Type B pancreatic cell (in vitro differentiated cells): ENCODE results near the gene CLCN4. TPM values are rescaled to one million over a fixed set of nuclear protein-coding genes. Genes with fewer than 3 reads are reported as not detected.

ENCODE experiments used
- DNase-seq: peaks from one replicate; pipeline ENCODE4 v3.0.0; 2021; ENCODE audit warnings: mixed read lengths; ENCODE audit not compliant: unreplicated experiment; ENCODE audit errors: extremely low spot score
- H3K27ac Mint-ChIP-seq: 2 replicates; pipeline ENCODE4 v1.8.0; 2021; ENCODE audit warnings: mild to moderate bottlenecking, mixed read lengths
- H3K27me3 Mint-ChIP-seq: 2 replicates; pipeline ENCODE4 v1.8.0; 2021; ENCODE audit warnings: mixed read lengths
- H3K36me3 Mint-ChIP-seq: 2 replicates; pipeline ENCODE4 v1.8.0; 2021; ENCODE audit warnings: mixed read lengths
- H3K4me1 Mint-ChIP-seq: one replicate; pipeline ENCODE4 v1.8.0; 2021; ENCODE audit warnings: mixed read lengths; ENCODE audit not compliant: unreplicated experiment
- H3K4me3 Mint-ChIP-seq: 2 replicates; pipeline ENCODE4 v1.8.0; 2021; ENCODE audit warnings: mild to moderate bottlenecking, mixed read lengths
- H3K9me3 Mint-ChIP-seq: 2 replicates; pipeline ENCODE4 v1.8.0; 2021; ENCODE audit warnings: mixed read lengths
- CTCF ChIP-seq: fragments of 200-600 bp; sonication (generic); conservative IDR thresholded peaks from 2 replicates; pipeline ENCODE4 v1.5.0; 2021; ENCODE audit warnings: antibody characterized with exemption, mild to moderate bottlenecking
- total RNA-seq: library from RNA; stranded (reverse); gene quantifications from 2 replicates; pipeline ENCODE4 v1.2.1, GENCODE V29; 2021; ENCODE audit warnings: low replicate concordance

Gene CLCN4
- total RNA-seq, 1 donor from 2014 or later: 13.0 TPM

- Mint-ChIP-seq H3K36me3 (no peaks in the 10 kb centered on the region), H3K27ac (no peak overlapping the region), H3K27me3 (no peaks in the 10 kb centered on the region), H3K4me1 (no peaks in the 10 kb centered on the region), H3K9me3 (no peaks in the 10 kb centered on the region), H3K4me3 (no peak overlapping the region)
- DNase-seq: no peak
- no peak for TF ChIP-seq CTCF
Observed at GRCh38 chrX:10221651-10222050, 64.9 kb downstream of the CLCN4 start.

GRCh38 chrX:10223276-10223675 is 66.5 kb downstream of the CLCN4 start:
- H3K27ac Mint-ChIP-seq: no peak overlapping the region
- H3K4me3 Mint-ChIP-seq: no peak overlapping the region
- no peak for TF ChIP-seq CTCF
- peaks cover 5% of the 10 kb centered on the region for H3K36me3 Mint-ChIP-seq
- H3K27me3 Mint-ChIP-seq: no peaks in the 10 kb centered on the region
- H3K4me1 Mint-ChIP-seq: no peaks in the 10 kb centered on the region
- H3K9me3 Mint-ChIP-seq: no peaks in the 10 kb centered on the region
- DNase-seq: no peak

GRCh38 chrX:10223781-10224180 is 67.0 kb downstream of the CLCN4 start:
- H3K27me3 Mint-ChIP-seq: no peaks in the 10 kb centered on the region
- H3K9me3 Mint-ChIP-seq: no peaks in the 10 kb centered on the region
- H3K4me1 Mint-ChIP-seq: no peaks in the 10 kb centered on the region
- peaks cover 5% of the 10 kb centered on the region for H3K36me3 Mint-ChIP-seq
- TF ChIP-seq CTCF: no peak
- no peak overlapping the region for H3K4me3 Mint-ChIP-seq
- H3K27ac Mint-ChIP-seq: no peak overlapping the region
- DNase-seq: no peak

- H3K4me3 Mint-ChIP-seq: no peak overlapping the region
- no peak for TF ChIP-seq CTCF
- peaks cover 10% of the 10 kb centered on the region for H3K9me3 Mint-ChIP-seq
- H3K4me1 Mint-ChIP-seq: no peaks in the 10 kb centered on the region
- no peaks in the 10 kb centered on the region for H3K27me3 Mint-ChIP-seq
- no peak for DNase-seq
- H3K27ac Mint-ChIP-seq: no peak overlapping the region
- peaks cover 5% of the 10 kb centered on the region for H3K36me3 Mint-ChIP-seq
Observed at GRCh38 chrX:10230222-10230621, 73.4 kb downstream of the CLCN4 start.

- H3K27ac Mint-ChIP-seq: no peak overlapping the region
- no peak for TF ChIP-seq CTCF
- peaks cover 10% of the 10 kb centered on the region for H3K9me3 Mint-ChIP-seq
- H3K4me1 Mint-ChIP-seq: no peaks in the 10 kb centered on the region
- DNase-seq: no peak
- peaks cover 8% of the 10 kb centered on the region for H3K36me3 Mint-ChIP-seq
- H3K27me3 Mint-ChIP-seq: no peaks in the 10 kb centered on the region
- H3K4me3 Mint-ChIP-seq: no peak overlapping the region
Observed at GRCh38 chrX:10231461-10231860, 74.7 kb downstream of the CLCN4 start.

GRCh38 chrX:10233173-10233572 is 76.4 kb downstream of the CLCN4 start:
- Mint-ChIP-seq H3K4me3 (no peak overlapping the region), H3K27ac (no peak overlapping the region), H3K27me3 (no peaks in the 10 kb centered on the region), H3K4me1 (no peaks in the 10 kb centered on the region), H3K36me3 (peaks cover 3% of the 10 kb centered on the region), H3K9me3 (peaks cover 10% of the 10 kb centered on the region)
- TF ChIP-seq CTCF: no peak
- no peak for DNase-seq
